ENCODE measurements around the gene MYL5.

The MYL5 gene

DNA sequence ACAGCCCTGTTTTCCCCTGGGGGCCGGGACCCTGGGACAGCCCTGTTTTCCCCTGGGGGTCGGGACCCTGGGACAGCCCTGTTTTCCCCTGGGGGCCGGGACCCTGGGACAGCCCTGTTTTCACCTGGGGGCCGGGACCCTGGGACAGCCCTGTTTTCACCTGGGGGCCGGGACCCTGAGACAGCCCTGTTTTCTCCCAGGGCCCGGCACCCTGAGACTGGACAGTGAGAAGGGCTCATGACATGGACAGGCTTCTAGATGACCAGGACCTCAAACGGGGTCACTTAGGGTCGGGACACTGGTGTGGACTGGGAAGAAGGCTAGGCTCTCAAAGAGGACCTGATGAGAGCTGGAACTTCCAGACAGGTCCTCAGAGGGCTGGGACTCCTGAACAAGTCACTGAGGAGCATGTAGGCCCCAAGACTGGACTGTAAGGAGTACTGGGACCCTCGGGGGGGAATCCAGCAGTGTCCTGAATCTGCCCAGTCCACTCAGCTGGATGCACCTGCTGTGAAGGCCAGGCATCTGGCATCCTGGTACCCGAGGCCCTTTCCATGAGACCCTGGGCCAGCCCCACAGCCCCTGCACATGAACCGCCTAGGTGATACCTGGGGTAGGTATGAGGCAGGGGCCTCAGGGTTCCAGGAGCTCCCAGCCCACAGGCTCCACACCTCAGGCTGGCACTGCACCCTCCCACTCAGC is 33.7 kb downstream of the MYL5 start:
- no peak for DNase-seq (ENCODE audit: low read depth)

DNA sequence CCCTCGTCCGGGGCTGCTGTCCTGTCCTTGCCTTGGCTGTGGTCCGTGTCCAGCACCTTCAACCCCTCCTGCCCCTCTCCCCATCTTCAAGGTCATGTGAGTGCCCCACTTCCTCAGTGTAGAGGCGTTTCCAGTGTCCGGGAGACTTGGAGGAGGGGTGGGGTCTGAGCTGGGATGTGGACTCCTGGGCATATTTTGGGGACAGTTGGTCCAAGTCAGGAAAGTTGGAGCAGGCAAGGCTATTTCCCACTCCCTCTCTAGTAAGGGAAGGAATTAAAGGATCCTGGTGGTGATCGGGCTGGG is 34.2 kb downstream of the MYL5 start:
- DNase-seq (ENCODE audit: low read depth), result no peak

DNA sequence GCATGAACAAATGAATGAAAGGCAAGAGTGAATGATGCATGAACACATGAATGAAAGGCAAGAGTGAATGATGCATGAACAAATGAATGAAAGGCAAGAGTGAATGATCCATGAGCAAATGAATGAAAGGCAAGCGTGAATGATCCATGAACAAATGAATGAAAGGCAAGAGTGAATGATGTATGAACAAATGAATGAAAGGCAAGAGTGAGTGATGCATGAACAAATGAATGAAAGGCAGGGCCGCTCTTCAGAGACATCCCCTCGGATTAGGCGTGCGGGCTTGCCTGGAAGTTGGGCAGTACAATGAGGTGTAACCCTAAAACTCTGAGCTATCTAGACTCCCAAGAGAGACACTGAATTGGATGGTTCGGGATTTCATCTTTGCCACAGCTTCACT is 35.0 kb downstream of the MYL5 start:
- DNase-seq (ENCODE audit: low read depth), result no peak

DNA sequence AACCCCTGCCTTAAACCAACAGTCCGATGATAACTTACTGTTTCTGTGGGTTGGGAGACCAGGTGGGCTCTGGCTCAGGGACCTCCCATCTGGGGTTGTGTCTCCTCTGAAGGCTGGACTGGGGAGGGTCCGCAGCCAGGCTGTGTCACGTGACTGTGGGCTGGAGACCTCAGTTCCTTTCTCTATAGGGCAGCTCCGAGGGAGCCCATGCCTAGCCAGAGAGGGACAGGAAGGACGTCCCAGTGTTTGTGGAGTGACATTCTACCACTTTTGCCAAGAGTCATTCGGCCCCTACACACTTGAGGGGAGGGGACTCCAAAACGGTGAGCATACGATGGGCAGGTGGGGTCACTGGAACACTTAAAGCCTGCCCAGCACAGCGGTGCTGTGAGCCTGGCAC is 35.8 kb downstream of the MYL5 start:
- no peak for DNase-seq (ENCODE audit: low read depth)

DNA sequence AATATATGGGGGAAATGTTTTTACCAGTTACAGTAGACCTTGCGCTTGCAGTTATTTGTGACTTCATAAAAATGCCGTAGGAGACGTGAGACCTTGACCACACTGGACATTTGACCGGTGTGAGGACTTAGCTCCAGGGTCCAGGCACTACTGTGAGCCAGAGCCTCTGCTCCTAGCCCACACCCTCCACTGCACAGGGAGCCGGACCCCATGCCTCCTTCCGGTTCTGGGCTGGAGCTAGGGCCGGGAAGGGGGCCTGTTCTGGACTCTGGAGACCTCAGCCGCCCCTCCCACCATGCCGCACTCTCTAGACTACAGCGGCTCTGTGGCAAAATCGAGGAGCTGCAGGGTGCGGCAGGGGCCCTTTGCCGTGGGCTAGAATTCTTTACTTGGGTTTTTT is 36.6 kb downstream of the MYL5 start:
- no peak for DNase-seq (ENCODE audit: low read depth)

DNA sequence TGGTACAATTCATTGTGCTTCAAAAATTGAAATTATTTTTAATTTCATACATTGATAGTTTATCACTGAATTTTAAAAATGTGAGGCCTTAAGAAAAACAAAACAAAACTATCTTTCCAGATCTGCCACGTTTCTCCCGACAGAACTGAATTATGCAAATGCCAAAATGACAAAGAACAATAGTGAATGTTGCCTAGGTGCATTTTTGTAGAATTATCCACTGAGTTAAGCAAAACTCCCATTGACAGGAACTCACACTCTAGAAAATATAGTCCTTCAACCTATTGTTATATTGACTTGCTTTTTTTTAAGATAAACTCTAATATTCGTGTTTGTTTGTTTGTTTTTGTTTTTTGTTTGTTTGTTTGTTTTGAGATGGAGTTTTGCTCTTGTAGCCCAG is 37.8 kb downstream of the MYL5 start:
- DNase-seq (ENCODE audit: low read depth), result no peak

DNA sequence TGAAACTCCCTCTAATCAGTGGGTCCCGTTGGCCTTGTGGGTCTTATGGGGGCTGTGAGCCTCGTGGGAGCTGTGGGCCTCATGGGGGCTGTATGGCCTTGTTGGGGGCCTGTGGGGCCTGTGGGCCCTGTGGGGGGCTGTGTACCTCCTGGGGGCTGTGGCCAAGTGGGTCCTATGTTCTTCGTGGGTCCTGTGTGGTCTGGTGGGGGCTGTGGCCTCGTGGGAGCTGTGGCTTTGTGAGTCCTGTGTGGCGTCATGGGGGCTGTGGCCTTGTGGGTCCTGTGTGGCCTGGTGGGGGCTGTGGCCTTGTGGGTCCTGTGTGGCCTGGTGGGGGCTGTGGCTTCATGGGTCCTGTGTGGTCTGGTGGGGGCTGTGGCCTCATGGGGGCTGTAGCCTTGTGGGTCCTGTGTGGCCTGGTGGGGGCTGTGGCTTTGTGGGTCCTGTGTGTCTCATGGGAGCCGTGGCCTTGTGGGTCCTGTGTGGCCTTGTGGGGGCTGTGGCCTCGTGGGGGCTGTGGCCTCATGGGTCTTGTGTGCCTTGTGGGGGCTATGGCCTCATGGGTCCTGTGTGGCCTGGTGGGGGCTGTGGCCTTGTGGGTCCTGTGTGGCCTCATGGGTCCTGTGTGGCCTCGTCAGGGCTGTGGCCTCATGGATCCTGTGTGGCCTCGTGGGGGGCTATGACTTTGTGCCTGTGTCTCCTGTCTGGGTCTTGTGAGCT is 38.7 kb downstream of the MYL5 start:
- no peak for DNase-seq (ENCODE audit: low read depth)

DNA sequence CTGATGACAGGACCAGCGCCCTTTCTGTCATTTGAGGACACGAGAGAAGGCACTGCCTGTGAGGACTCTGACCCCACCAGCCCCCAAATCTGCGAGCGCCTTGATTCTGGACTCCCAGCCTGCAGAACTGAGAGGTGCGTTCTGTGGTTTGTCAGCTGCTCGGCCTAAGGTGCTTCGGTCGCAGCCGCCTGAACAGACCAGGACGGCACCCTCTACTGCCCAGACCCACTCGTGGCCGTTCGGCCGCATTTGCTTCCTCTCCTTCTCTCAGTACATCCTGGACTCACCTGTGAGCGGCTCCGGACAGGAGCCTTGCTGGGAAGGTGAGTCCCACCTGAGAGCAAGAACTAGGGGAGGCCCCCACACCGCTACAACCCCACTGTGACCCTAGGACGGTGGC is 39.7 kb downstream of the MYL5 start:
- no peak for DNase-seq (ENCODE audit: low read depth)

DNA sequence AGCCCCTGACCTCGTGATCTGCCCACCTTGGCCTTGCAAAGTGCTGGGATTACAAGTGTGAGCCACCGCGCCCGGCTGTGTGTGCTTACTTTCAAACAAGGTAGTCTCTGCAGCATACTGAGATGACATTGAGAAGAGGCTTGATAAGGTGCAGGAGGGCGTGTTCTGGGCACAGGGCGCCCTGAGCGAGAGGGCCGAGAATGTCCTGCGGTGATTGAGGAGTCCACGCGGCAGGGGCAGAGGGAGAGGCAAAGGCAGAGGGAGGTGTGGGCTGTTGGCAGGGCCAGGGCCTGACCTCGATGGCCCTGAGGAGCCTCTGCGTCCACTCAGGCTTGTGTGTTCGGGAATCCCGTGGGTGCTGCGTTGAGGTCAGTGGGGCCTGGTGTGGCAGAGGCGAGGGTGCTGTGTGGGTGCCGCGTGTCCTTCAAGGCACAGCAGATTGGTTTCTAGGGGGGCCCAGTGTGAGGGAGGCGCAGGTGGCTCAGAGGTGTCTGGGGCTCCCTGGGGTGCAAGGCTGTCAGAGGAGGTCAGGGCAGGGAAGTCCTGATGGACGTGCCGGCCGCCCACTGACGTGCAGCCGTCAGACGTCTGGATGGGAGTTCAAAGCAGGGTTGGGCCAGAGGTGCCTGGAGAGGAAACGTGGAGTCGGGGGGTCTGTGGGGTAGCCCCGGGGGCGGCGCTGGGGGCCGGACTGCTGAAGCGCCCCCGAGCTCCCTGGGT is 43.4 kb downstream of the MYL5 start:
- no peak for DNase-seq (ENCODE audit: low read depth)

DNA sequence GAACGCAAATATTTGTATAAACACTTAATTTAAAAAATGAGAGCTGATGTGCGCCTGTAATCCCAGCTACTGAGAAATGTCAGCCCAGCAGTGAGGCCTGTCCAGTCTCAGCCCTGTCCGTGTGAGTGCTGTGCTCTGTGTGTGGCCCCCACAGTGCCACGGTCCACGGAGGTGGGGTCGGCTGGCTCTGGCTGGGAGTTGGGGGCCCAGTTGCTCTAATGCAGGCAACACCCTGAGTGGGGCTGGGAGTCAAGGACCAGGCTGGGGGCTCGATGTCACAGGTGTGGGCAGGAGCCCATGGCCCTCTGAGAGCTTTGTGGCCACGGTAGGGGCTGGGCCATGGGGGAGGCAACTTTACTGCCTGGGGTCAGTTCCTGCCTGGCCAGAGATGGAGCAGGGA is 44.1 kb downstream of the MYL5 start:
- DNase-seq (ENCODE audit: low read depth), result no peak

DNA sequence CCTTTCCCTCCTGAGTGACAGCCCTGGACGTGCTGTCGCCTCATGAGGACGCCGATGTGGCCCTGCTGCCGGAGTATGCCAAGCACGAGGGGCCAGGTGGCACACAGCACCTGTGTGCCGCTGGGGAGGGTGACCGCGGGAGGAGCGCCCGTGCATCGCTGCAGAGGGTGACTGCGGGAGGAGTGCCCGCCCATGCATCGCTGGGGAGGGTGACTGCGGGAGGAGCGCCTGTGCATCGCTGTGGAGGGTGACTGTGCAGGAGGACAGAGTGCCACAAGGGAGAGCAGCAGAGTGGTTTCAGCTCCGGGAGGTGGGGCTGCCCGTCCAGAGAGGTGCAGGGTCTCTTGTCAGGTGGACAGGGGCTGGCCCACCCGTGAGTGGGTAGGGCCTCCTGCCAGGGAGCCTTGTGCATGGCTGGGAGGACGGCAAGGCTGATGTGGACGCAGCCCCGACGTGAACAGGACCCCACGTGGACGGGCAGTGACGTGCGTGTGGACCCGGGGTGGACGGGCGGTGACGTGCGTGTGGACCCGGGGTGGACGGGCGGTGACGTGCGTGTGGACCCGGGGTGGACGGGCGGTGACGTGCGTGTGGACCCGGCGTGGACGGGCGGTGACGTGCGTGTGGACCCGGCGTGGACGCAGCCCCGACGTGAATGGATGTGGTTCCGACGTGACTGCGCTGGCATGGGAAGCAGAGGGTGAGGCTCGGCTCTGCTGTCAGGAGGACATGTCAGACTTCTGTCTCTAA is 45.9 kb downstream of the MYL5 start:
- no peak for DNase-seq (ENCODE audit: low read depth)

DNA sequence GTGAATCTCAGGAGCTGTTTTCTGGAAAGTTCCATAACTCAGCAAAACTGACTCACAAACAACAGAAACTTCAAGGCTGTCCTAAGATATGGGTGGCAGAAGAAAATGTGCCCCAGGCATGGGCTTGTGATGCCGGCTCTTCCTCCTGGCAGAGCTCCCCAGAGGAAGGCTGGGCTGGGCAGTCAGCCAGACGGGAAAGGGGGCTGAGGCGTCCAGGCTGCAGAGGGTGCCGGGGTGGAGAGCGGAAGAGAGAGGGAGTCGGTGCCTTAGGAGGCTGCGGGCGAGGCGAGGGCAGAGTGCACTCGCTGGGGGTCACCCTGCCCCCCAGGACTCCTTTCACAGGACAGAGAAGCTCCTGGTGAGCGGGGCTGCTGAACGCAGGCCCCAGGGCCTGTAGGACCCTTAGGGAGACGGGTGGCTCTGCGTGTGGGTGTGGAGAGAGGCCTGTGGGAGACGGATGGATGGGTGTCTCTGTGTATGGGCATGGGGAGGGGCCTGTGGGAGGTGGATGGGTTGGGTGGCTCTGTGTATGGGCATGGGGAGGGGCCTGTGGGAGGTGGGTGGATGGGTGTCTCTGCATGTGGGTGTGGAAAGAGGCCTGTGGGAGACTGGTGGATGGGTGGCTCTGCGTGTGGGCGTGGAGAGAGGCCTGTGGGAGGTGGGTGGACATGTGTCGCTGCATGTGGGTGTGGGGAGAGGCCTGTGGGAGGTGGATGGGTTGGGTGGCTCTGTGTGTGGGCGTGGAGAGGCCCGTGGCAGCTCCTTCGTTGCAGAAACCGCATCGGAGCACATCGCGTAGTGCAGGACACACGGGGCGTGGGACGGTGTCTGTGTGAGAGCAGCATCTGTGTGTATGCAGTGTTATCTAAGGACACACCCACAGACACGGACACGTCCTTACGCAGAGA is 47.2 kb downstream of the MYL5 start:
- no peak for DNase-seq (ENCODE audit: low read depth)

DNA sequence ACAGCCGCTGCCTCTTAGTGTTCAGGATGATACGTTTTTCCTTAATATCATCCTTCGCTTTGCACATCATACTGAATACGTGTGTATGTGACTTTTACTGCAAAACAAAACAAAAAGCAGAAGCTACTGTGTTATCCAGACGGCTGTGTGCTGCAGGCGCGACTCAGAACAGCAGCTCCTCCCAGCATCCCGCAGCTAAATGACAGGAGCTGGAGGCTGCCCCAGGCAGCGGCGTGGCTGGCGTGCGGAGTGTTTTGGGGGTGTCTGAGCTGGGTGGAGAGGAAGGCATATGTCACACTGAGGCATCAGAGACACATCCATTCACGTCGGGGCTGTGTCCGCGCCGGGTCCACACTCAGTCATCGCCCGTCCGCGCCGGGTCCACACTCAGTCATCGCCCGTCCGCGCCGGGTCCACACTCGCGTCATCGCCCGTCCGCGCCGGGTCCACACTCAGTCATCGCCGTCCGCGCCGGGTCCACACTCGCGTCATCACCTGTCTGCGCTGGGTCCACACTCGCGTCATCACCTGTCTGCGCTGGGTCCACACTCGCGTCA is 47.9 kb downstream of the MYL5 start:
- DNase-seq (ENCODE audit: low read depth), result no peak

DNA sequence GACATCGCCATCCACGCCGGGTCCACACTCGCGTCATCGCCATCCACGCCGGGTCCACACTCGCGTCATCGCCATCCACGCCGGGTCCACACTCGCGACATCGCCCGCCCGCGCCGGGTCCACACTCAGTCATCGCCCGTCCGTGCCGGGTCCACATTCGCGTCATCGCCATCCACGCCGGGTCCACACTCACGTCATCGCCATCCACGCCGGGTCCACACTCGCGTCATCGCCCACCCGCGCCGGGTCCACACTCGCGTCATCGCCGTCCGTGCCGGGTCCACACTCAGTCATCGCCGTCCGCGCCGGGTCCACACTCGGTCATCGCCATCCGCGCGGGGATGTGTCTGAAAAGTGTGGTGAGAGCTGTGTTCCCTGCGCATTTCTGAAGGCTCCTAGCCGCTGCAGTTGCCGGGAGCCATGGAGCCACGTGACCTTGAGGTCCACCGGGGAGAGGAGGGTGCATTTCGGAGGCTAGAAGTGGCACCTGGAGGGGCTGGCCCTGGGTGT is 48.6 kb downstream of the MYL5 start:
- DNase-seq (ENCODE audit: low read depth), result no peak

DNA sequence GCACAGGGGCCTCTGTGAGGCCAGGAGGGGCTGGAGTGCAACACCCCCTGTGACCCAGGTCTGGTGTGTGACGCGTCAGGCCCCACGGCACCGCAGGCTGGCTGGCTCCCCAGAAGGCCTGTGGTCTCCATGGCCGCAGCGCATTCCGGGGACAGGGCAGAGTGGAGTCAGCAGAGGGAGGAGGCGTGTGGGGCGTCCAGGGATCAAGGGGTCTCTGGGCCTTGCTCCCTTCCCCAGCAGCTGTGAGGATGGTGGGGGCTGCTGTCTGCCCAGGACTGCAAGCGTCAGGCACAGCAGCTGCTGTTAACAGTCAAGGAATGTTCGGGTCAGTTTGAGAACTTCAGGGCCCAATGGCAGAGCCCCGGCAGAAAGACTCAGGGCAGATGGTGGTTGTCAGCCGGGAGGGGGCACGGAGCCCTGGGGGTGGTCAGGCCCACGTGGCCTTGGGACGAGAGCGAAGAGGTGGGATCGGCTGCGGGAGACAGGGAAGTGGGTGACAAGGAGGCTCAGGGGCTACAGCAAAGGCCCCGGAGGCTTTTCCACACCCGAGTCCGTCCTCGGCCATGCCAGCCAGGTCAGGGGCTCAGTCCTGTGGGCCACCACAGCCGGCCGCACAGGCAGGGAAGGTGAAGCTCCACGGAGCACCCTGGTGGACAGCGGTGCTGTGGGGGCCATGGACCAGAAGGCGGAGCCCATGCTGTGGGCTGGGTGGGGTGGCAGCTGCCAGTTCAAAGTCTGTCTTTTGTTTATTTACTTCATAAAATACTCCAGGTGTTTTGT is 49.6 kb downstream of the MYL5 start:
- DNase-seq (ENCODE audit: low read depth), result no peak

DNA sequence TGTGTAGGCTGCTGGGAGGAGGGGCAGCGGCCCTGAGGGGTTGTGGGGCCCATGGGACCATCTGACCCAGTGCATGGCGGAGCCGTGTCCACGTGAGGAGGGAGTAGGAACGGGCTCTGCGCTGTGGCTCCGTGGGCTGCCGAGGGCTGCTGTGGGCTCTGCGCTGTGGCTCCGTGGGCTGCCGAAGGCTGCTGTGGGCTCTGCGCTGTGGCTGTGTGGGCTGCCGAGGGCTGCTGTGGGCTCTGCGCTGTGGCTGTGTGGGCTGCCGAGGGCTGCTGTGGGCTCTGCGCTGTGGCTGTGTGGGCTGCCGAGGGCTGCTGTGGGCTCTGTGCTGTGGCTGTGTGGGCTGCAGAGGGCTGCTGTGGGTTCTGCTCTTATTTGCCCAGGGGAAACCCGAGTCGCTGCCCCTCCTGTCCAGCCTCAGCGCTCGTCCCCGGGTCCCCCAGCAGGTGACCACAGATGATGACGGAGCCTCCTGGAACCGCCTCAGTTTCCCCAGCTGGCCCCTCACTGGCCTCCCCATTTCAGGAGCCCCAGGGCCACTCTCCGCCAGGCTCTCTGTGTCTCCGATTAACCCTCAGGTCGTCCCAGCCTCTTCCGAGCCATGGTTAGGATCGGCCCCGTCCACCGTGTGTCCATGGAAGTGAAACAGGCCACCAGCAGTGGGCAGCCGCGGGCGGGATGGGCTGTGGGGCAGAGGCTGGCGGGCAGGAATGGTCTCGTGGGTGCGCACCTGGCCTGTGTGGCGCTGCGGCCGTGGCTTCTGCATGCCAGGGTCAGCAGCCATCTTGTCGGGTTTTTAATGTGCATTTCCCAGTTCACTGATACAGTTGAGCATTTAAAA is 51.3 kb downstream of the MYL5 start:
- no peak for DNase-seq (ENCODE audit: low read depth)

DNA sequence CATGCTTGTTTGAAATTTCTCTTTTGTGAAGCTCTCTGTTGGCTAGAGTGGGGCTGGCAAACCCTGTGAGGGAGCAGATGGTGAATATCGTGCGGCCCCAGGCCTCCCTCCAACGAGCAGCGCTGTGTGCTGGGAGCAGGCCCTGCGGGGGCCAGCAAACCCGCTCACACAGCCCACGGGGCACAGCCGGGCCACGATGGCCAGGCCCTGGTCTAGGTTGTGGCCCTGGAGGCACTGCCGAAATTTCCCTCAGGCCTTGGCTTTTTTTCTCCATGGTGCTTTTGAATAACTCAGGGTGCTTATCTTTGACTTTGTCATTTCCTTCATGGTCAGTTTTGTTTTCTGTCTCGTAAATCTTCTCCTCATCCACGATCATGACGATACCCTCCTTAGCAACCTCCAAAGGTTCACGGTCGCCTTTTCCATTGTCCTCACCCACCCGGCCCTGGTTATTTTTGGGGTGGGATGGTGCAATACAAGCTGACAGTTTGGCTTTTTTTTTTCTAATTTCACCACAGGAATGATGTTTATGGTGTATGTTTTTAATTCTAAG is 52.0 kb downstream of the MYL5 start:
- no peak for DNase-seq (ENCODE audit: low read depth)

DNA sequence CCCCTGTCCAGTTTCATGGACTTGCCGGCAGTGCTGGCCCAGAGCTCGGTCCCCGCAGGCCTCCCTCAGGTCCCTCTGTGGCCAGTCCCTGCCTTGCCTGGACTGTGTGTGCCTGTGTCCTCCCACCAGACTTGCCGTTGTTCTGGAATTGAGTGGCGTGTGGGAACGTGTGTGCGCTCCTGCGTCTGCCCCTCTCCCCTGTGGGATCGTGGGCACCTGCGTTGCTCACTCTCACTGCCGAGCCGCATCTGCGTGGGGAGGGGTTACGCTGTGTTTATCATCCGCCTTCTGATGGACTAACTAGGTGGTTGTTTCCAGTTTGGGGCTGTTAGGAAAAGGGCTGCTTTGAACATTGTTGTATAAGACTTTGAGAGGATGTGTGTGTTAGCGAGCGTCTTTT is 52.5 kb downstream of the MYL5 start:
- no peak for DNase-seq (ENCODE audit: low read depth)

DNA sequence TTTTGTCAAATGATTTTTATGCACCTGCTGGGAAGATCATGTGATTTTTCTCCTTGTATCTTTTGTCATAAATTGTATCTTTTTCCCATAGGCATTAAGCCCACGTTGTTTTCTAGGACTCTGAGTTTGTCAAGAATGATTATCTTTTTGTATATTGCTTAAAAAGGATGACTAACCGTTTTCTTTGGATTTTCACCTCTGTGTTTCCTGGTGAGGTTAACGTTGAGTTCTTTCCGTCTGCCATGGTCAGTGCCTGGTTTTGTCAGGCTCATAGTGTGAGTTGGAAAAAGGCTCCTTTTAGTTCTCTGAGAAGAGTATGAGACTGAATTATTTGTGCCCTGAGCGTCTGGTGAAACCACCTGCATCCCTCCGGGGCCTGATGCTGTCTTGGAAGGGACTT is 53.2 kb downstream of the MYL5 start:
- DNase-seq (ENCODE audit: low read depth), result no peak
